ENCODE results near the gene CHN1.

Gene CHN1

DNA sequence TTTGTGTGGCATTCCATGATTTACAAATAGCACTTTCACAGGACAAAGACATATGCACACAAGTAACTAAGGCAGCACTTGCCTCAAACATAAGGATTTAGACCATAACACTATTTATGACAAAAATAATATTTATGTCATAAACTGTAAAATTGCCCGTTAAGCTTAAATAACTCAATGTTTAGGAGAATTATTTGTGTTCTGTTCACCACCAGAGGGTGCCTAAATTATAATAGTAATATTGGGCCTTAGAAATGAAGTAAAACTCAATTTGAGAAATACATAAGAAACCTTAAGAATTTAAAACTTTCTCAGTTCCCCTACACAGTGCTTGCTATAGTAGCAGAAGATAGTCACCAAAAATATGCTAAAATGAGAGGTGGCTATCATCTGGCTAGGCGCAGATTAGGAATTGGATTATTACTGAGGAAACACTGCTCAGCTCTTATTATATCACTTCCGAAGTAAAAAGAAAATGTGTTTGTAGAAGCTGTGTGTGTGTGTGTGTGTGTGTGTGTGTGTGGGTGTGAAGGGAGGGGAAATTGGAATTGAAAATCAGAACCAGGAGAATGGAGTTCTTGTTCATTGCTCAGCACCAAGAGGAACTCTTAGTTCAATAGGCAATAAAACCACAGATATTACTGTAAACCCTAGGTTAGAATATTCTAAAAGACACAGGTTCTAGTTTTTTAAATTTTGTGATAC, 4.9 kb upstream of the CHN1 start:
- DNase-seq = no peak

- DNase-seq = no peak
Measured at GRCh38 chr2:175008801-175009495, 3.8 kb upstream of the CHN1 start.

- no peak for DNase-seq
Measured at GRCh38 chr2:175008009-175008408, 2.8 kb upstream of the CHN1 start.

GRCh38 chr2:175007510-175007909, 2.3 kb upstream of the CHN1 start:
- no peak for DNase-seq

DNA sequence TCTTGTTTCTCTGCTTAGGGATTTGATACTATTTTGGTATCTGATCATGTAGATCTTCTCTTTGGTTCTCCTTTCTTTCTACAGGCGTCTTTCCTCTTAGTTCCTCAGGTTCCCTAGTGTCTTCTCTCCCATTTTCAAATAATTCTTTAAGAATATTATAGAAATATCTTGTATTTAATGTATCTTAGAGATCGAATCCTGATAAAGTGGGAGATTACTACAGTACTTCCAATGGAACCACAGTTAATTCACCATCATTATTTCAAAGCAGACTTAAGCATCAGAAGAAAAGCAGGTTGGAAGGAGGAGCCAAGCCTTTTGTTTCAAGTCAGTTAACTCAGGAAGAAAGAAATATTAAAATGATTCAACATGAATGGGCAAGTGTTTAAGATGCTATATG, 1.1 kb upstream of the CHN1 start:
- DNase-seq = no peak

DNA sequence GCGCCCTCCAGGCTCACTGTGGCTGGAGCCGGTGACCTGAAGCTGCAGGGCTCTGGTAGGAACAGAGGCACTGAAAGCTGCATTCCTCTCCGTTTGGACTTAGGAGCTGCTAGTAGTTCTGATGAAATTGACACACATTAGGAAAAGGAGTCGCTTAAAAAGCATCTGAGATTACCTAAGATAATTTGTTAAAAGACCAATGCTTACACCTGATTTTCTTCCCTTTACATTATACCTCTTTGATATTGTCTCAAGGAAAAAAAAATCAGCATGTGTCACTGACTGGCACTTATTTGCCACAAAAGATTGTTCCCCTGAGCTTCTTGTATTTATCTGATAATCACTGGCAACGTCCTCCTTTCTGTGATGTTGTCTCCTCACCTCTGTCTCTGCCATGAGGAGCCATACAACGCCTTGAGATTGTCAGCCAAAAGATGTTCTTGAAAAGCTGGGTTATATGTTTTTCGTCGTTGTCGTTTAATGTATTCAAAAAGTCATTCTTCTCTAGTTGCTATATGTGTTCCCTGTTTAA, 618 bp upstream of the CHN1 start:
- DNase-seq = no peak

GRCh38 chr2:175004730-175004979, 526 bp downstream of the CHN1 start:
- no peak for DNase-seq

DNA sequence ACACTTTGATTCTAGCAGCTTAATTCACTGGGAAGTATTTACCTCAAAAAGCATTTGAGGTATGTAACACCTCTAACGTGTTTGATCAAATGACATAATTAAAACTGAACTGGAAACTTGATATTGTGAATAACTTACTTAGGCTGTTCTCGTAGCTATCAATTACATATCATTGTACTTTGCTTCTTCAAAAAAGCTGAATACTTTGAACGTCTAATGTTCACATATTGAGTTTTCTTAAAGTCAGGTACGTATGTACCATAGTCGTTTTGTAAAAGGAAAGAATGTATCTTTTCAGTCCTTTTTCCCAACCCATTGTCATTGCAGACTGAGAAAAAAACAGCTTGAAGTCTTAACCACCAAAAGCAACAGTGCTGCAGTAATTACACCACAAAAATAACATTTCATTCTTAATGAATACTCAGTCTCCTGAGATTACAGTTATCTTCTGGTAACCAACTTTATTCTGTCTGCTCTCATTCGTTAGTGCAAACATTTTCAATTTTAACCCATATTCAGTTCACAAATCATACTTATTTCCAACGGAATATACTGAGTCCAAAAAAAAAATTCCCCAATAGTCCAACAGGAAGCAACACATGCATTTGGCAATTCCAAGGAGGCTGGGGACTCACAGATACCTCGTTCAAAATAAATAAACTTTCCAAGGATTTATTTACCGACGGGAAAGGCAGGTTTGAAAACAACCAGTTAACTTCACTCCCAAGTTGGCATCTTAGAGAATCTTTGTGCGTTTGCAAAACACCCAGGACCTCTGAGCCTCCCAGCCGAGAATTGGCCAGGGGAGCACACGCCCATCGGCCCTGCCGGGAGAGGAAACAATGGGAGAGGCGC, 1.1 kb downstream of the CHN1 start:
- DNase-seq = no peak

DNA sequence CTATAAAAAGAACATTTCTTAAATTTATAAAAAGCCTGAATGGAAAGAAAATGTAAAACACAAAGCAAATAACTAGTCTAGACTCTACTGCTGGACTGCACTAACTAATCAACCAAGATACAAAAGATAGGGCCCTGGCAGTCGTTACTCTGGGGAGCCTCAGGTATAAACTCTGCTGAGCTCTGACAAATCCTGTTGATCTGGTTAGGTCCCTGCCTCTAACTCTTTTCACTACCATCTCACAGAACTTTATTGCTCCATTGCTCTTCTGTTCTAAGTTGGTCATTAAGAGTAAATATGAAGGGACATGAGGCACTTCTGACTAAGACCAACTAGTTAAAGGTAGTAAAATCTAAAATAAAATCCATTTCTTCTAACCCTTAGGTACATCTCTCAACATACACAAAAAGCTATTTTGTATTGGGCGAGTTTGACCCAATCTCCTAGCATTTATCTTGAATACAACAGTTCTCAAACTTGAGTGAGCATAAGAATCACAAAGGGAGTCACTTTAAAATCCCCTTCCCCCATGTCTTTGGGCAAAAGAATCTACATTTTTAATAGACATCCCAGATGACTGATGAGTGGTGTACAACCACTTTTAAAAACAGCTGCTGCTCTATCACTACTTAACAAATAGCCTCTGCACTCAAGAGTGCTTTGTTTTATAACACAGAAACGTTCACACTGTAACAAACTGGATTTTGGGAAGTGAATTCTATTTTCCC, 2.5 kb downstream of the CHN1 start:
- DNase-seq = no peak

DNA sequence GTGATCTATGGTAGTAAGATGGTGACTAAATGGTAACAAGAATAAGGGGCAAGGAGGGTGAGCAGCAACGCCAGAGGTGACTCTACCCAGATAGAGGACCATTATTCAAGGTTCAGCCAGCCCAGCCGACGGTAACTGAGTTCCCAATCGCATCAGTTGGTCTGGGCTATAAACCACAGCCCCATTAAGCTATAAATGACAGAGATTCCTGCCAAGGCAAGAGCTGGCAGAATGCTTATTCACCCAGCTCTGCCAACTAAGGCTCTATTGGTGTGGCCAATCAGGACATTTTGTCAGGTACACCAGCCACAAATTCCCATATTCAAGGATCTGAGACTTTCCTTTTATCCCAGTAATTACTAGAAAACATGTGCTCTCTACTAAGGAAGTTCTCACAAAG, 3.6 kb downstream of the CHN1 start:
- no peak for DNase-seq

DNA sequence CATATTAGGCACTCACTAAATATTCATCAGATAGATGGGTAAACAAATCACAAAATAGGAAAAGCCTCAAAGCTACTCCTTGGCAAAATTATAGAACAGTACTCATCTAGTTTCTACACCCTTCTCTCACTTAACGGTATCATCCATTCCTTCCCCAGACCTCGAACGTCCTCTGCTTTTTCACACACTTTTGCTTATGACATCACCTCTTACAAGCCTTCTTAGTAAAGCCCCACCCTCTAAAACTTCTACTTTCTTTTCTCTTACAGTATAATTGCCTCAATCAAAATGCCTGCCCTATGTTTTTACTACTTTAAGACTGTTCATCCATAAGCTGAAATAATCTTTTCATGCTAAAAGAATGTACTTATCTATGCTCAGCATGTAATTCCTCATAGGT, 8.1 kb downstream of the CHN1 start:
- DNase-seq = no peak

DNA sequence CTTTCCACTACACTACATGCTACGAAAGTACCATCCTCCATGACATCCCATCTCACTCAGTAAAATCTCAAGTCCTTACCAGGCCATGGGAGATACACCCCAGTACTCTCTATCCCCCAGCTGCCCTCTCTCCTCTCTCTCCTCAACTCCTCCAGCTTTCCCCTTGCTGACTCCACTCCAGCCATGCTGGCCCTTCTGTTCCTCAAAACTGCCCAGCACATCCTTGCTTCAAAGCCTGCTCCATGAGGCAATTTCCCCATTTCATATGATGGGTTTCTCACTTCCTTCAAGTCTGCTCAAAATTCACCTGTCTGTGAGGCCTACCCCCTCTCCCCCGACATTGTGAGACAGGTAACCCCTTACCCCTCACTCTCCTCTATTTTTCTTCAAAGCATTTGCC, 8.6 kb downstream of the CHN1 start:
- DNase-seq = no peak

GRCh38 chr2:174994381-174994780, 10.8 kb downstream of the CHN1 start:
- DNase-seq = no peak

GRCh38 chr2:174992886-174993285, 12.3 kb downstream of the CHN1 start:
- no peak for DNase-seq

DNA sequence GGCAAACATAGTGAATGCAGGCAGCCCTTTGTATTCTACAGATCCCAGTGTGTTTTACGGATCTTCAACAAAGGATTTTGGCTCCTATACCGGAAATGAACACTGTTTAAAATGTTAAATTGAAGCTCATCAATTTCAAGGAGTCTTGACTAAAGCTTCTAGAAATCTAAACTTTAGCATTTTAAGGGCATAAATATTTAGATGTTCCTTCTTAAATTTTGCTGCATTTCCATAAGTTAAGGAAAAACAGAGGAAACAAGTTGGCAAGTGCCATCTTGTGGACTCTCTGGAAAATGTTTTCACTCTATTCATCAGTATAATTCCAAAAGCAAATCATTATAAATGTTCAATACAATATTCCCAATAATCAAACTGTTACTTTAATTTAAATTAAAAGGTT, 19.6 kb downstream of the CHN1 start:
- DNase-seq = no peak

GRCh38 chr2:174984561-174984960, 20.6 kb downstream of the CHN1 start:
- no peak for DNase-seq

DNA sequence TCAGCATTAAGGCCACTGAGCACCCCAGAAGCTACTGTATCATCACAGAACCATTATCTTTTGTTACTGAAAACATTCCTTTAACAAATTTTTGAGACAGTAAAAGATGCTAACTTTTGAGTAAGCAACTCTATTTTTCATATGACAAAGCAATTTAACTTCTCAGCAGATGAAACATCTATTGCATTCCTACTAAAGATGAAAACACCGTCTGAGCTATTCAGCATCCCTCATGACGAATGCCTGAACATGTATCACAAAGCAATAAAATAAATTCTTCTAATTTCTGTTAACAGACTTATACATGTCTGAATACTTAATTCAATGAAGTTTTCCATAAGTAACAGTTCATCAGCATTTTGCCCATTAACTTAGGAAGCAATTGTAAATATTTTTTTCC, 23.9 kb downstream of the CHN1 start:
- DNase-seq = no peak

- DNase-seq = no peak
Measured at GRCh38 chr2:174979996-174980395, 25.2 kb downstream of the CHN1 start.

DNA sequence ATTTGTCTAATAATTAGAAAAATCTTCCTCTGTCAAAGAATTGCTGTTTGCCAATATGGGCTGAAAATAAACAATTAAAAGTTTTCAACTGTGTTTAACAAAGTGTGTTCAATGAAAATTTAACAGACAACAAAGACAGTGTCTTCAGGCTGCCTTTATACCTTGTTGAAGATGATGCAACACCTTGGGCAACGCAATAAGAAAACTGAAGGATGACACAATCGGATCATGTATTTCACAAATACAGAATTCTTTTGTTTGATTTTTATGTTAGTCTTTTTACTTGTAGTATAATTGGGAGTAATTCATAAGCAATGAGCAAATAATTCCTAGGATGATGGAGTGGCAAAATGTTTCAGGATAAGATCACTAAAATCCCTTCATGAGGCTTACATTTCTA, 27.8 kb downstream of the CHN1 start:
- no peak for DNase-seq

- DNase-seq = no peak
Measured at GRCh38 chr2:174974131-174974530, 31.1 kb downstream of the CHN1 start.

GRCh38 chr2:174972924-174973323, 32.3 kb downstream of the CHN1 start:
- no peak for DNase-seq

DNA sequence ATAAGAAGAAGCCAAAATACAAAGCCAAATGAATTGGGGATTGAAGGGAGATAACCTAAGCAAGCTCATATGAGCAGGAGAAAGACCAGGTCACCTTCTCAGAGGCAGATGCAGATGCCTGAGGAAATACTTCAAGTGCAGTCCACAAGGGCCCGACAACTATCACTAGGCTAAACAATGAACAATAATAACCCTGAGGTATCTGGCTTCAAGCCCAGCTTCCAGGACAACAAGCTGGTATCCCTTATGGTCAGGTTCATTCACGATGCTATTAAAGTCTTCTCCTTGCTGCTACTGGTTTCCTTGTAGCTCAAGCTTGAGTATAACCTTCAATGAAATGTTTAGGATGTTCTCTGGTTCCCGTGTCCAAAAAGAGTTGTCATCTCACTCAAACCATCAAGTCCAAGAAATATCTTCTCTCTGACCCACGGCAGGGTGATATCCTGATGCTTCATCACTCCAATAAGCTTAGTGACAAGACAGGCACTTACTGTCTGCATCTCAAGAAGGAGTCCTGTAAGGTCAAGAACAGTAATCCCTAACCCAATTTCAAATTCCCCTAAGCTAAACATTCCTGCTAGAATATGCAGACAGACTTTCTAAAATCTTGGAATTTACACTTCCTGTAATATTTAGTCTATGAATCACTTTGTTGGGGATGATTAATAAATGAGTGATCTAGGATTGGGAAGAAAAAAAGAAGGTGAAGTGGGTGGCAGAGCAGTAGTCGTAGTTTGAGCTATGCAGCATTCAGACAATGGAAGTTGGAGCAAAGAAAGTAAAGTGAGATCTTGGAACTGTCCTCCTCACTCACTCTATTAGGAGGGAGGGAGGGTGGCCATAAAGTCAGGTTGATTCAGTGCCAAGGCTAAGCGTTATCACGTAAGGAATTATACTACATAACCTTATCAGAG, 33.1 kb downstream of the CHN1 start:
- DNase-seq = no peak
